Mesendoderm (in vitro differentiated cells): ENCODE measurements around the gene ERCC4.

Source experiments
- DNase-seq: peaks from one replicate; pipeline ENCODE4 v3.0.0; 2013
- H2AK5ac ChIP-seq: 2 replicates; pipeline ENCODE4 v1.6.1; 2013; ENCODE audit warnings: low read length, inconsistent platforms
- H2BK120ac ChIP-seq: 2 replicates; pipeline ENCODE4 v1.6.1; 2013; ENCODE audit warnings: low read depth, mild to moderate bottlenecking, low read length, moderate library complexity, mixed read lengths
- H2BK15ac ChIP-seq: replicated peaks from 2 replicates; pipeline ENCODE4 v1.6.1; 2013; ENCODE audit warnings: low read depth, mild to moderate bottlenecking, moderate library complexity
- H2BK5ac ChIP-seq: 2 replicates; pipeline ENCODE4 v1.6.1; 2013; ENCODE audit warnings: low read length, inconsistent platforms
- H3K18ac ChIP-seq: 2 replicates; pipeline ENCODE4 v1.6.1; 2013; ENCODE audit warnings: mild to moderate bottlenecking, low read length, mixed read lengths
- H3K23ac ChIP-seq: one replicate; pipeline ENCODE4 v1.6.1; 2013; ENCODE audit warnings: low read length
- H3K27ac ChIP-seq: 2 replicates; pipeline ENCODE4 v1.5.1; 2013; ENCODE audit warnings: low read depth, mild to moderate bottlenecking, inconsistent platforms, low read length, moderate library complexity
- H3K27me3 ChIP-seq: 2 replicates; pipeline ENCODE4 v1.6.1; 2013; ENCODE audit warnings: low read length, control low read depth, mild to moderate bottlenecking, inconsistent platforms; ENCODE audit not compliant: insufficient read depth, poor library complexity
- H3K36me3 ChIP-seq: 2 replicates; pipeline ENCODE4 v1.6.1; 2013; ENCODE audit warnings: low read length, inconsistent platforms; ENCODE audit not compliant: control insufficient read depth, insufficient read depth
- H3K4ac ChIP-seq: one replicate; pipeline ENCODE4 v1.6.1; 2013; ENCODE audit warnings: low read depth, mild to moderate bottlenecking, low read length, moderate library complexity
- H3K4me1 ChIP-seq: 2 replicates; pipeline ENCODE4 v1.6.1; 2013; ENCODE audit warnings: low read depth, low read length, inconsistent platforms; ENCODE audit not compliant: control insufficient read depth
- H3K4me2 ChIP-seq: 2 replicates; pipeline ENCODE4 v1.6.1; 2013; ENCODE audit warnings: low read length
- H3K4me3 ChIP-seq: 2 replicates; pipeline ENCODE4 v1.5.1; 2013; ENCODE audit warnings: mild to moderate bottlenecking, low read length
- H3K56ac ChIP-seq: one replicate; pipeline ENCODE4 v1.6.1; 2013; ENCODE audit warnings: low read length
- H3K79me1 ChIP-seq: 2 replicates; pipeline ENCODE4 v1.6.1; 2013; ENCODE audit warnings: low read length, inconsistent platforms
- H3K79me2 ChIP-seq: 2 replicates; pipeline ENCODE4 v1.6.1; 2013; ENCODE audit warnings: mild to moderate bottlenecking, low read length; ENCODE audit not compliant: control insufficient read depth, insufficient read depth
- H3K9ac ChIP-seq: 2 replicates; pipeline ENCODE4 v1.6.1; 2013; ENCODE audit warnings: low read length, inconsistent platforms
- H4K5ac ChIP-seq: one replicate; pipeline ENCODE4 v1.6.1; 2013; ENCODE audit warnings: low read length
- H4K8ac ChIP-seq: one replicate; pipeline ENCODE4 v1.6.1; 2013; ENCODE audit warnings: low read depth, mild to moderate bottlenecking, control low read depth, low read length, moderate library complexity
- WGBS: extraction: QIAGEN DNeasy Blood & Tissue Kit; methylation state at CpG from one replicate; pipeline ENCODE4 v1.1.7; 2013; ENCODE audit warnings: low lambda C conversion rate, missing lambda C conversion rate; ENCODE audit not compliant: insufficient coverage; ENCODE audit errors: extremely low coverage; 5-methylcytosine and 5-hydroxymethylcytosine counted together

Gene ERCC4

GRCh38 chr16:13940397-13940933, 20.5 kb downstream of the ERCC4 start:
- H3K36me3 ChIP-seq: peaks cover 4% of the 10 kb centered on the region
- H2BK120ac ChIP-seq: no peak overlapping the region
- H3K56ac ChIP-seq: no peak overlapping the region

GRCh38 chr16:13944816-13945215, 24.9 kb downstream of the ERCC4 start:
- Histone ChIP-seq H3K27ac (no peak overlapping the region), H4K8ac (no peak overlapping the region), H3K9ac (no peak overlapping the region), H2BK5ac (no peak overlapping the region), H3K4me3 (no peak overlapping the region), H2BK120ac (no peak overlapping the region), H3K79me2 (no peaks in the 10 kb centered on the region), H3K4ac (no peak overlapping the region), H3K23ac (no peak overlapping the region), H3K79me1 (no peaks in the 10 kb centered on the region), H3K4me1 (no peaks in the 10 kb centered on the region), H3K27me3 (no peaks in the 10 kb centered on the region), H2AK5ac (no peak overlapping the region), H2BK15ac (no peak overlapping the region), H3K18ac (no peak overlapping the region), H3K56ac (no peak overlapping the region), H3K36me3 (peaks cover 3% of the 10 kb centered on the region), H3K4me2 (no peak overlapping the region), H4K5ac (no peak overlapping the region)
- WGBS: no CpG with 5 or more reads among the region's 4 CpGs
- no peak for DNase-seq

More at GRCh38 chr16:13940397-13940933, 20.5 kb downstream of the ERCC4 start:
- Histone ChIP-seq H3K4me1 (no peaks in the 10 kb centered on the region), H4K8ac (no peak overlapping the region), H3K23ac (no peak overlapping the region), H3K27ac (no peak overlapping the region), H3K18ac (no peak overlapping the region), H2BK15ac (no peak overlapping the region), H3K4ac (no peak overlapping the region), H3K79me2 (no peaks in the 10 kb centered on the region), H4K5ac (no peak overlapping the region), H3K4me2 (no peak overlapping the region), H3K9ac (no peak overlapping the region), H2AK5ac (no peak overlapping the region), H3K27me3 (no peaks in the 10 kb centered on the region), H3K79me1 (no peaks in the 10 kb centered on the region), H3K4me3 (no peak overlapping the region), H2BK5ac (no peak overlapping the region)
- no CpG with 5 or more reads among the region's 3 CpGs for WGBS
- peak; percentile 28 for DNase-seq

DNA sequence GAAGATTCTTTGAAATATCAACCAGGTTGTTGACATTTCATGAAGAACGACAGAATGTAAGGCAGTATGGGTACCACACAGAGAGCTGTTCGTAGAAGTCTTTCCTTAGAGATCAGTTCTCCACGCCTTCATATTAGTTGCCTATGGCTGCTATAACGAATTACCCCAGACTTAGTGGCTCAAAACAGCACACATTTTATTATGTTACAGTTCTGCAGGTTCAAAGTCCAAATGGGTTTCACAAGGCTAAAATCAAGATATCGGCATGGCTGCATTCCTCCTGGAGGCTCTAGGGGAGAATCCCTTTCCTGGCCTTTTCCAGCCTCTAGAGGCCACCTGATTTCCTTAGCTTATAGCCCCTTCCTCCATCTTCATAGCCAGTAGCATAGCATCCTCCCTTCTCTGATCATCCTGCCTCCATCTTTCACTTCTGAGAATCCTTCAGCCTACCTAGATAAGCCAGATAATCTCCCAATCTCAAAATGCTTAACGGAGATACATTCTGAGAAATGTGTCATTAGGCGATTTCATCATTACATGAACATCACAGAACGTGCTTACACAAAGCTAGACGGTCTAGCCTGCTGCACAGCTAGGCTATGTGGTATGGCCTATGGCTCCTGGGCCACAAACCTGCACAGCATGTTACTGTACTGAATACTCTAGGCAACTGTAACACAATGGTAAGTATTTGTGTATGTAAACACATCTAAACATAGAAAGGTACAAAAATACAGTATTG, 26.0 kb downstream of the ERCC4 start:
- no peaks in the 10 kb centered on the region for H3K4me1 ChIP-seq
- no peak overlapping the region for H2AK5ac ChIP-seq
- no peaks in the 10 kb centered on the region for H3K79me2 ChIP-seq
- H3K4me2 ChIP-seq: no peak overlapping the region
- no peak for DNase-seq
- no peak overlapping the region for H2BK120ac ChIP-seq
- no peak overlapping the region for H3K4me3 ChIP-seq
- no peak overlapping the region for H3K23ac ChIP-seq
- no peak overlapping the region for H3K27ac ChIP-seq
- no peak overlapping the region for H3K9ac ChIP-seq
- H3K79me1 ChIP-seq: no peaks in the 10 kb centered on the region
- no peak overlapping the region for H3K18ac ChIP-seq
- H3K36me3 ChIP-seq: peaks cover 3% of the 10 kb centered on the region
- no peaks in the 10 kb centered on the region for H3K27me3 ChIP-seq
- no peak overlapping the region for H3K56ac ChIP-seq
- H4K8ac ChIP-seq: no peak overlapping the region
- H4K5ac ChIP-seq: no peak overlapping the region
- H2BK15ac ChIP-seq: no peak overlapping the region
- no peak overlapping the region for H2BK5ac ChIP-seq
- no CpG with 5 or more reads among the region's 9 CpGs for WGBS
- no peak overlapping the region for H3K4ac ChIP-seq

DNA sequence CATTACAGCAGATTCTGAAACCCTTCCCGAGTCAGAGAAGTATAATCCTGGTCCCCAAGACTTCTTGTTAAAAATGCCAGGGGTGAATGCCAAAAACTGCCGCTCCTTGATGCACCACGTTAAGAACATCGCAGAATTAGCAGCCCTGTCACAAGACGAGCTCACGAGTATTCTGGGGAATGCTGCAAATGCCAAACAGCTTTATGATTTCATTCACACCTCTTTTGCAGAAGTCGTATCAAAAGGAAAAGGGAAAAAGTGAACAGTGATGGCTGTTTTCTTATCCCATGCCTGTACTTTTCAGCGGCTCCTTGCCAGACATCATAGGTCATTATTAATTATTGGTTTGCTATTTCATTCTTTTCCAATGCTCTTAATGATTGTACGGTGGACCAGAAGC, 28.1 kb downstream of the ERCC4 start:
- Histone ChIP-seq H3K27me3 (no peaks in the 10 kb centered on the region), H3K4me1 (no peaks in the 10 kb centered on the region), H2AK5ac (no peak overlapping the region), H3K56ac (no peak overlapping the region), H3K9ac (no peak overlapping the region), H3K4ac (no peak overlapping the region), H4K8ac (no peak overlapping the region), H3K4me2 (no peak overlapping the region), H3K4me3 (no peak overlapping the region), H2BK15ac (no peak overlapping the region), H3K79me1 (no peaks in the 10 kb centered on the region), H2BK120ac (no peak overlapping the region), H3K79me2 (no peaks in the 10 kb centered on the region), H3K18ac (no peak overlapping the region), H2BK5ac (no peak overlapping the region), H3K36me3 (peaks cover 3% of the 10 kb centered on the region), H4K5ac (no peak overlapping the region), H3K23ac (no peak overlapping the region), H3K27ac (no peak overlapping the region)
- no peak for DNase-seq
- no CpG with 5 or more reads among the region's 9 CpGs for WGBS

GRCh38 chr16:13950821-13951547, 31.0 kb downstream of the ERCC4 start:
- Histone ChIP-seq H3K4me1 (no peaks in the 10 kb centered on the region), H3K27me3 (no peaks in the 10 kb centered on the region), H4K5ac (no peak overlapping the region), H3K79me2 (no peaks in the 10 kb centered on the region), H3K4me3 (no peak overlapping the region), H2BK15ac (no peak overlapping the region), H2AK5ac (no peak overlapping the region), H3K23ac (no peak overlapping the region), H3K79me1 (no peaks in the 10 kb centered on the region), H3K36me3 (peaks cover 1% of the 10 kb centered on the region), H3K9ac (no peak overlapping the region), H3K4ac (no peak overlapping the region), H2BK5ac (no peak overlapping the region), H3K56ac (no peak overlapping the region), H3K18ac (no peak overlapping the region), H4K8ac (no peak overlapping the region), H3K27ac (no peak overlapping the region), H3K4me2 (no peak overlapping the region), H2BK120ac (no peak overlapping the region)
- no CpG with 5 or more reads among the region's 5 CpGs for WGBS
- no peak for DNase-seq
